GM19035 (cell line): Measurements from ENCODE around the gene GSTP1.
"Not testable (repeated sequence)": the region's sequence is repeated elsewhere in the genome, so short reads cannot be mapped to it uniquely, and the experiment has no call there.

ENCODE experiments used
- ATAC-seq: cut with Tn5 transposase; IDR thresholded peaks from one replicate; pipeline ENCODE4 v1.9.1; 2021; ENCODE audit not compliant: unreplicated experiment

GSTP1 gene

GRCh38 chr11:67594480-67594879 lies 10.9 kb downstream of the GSTP1 start:
- no peak for ATAC-seq

GRCh38 chr11:67596753-67597300 lies 13.2 kb downstream of the GSTP1 start:
- no peak for ATAC-seq

GRCh38 chr11:67597458-67597857 lies 13.8 kb downstream of the GSTP1 start:
- ATAC-seq: not testable (repeated sequence)

- ATAC-seq: not testable (repeated sequence)
Observed at GRCh38 chr11:67597963-67598362, 14.4 kb downstream of the GSTP1 start.

GRCh38 chr11:67599149-67599548 lies 15.5 kb downstream of the GSTP1 start:
- no peak for ATAC-seq

- ATAC-seq: peak; percentile 85
Observed at GRCh38 chr11:67600324-67601029, 16.9 kb downstream of the GSTP1 start.

GRCh38 chr11:67601098-67601497 lies 17.5 kb downstream of the GSTP1 start:
- no peak for ATAC-seq

- not testable (repeated sequence) for ATAC-seq
Observed at GRCh38 chr11:67604119-67604518, 20.5 kb downstream of the GSTP1 start.

- ATAC-seq: no peak
Observed at GRCh38 chr11:67604815-67605214, 21.2 kb downstream of the GSTP1 start.

- no peak for ATAC-seq
Observed at GRCh38 chr11:67605231-67606011, 21.8 kb downstream of the GSTP1 start.

- ATAC-seq: no peak
Observed at GRCh38 chr11:67606093-67606491, 22.5 kb downstream of the GSTP1 start.

- ATAC-seq: peak; percentile 92
Observed at GRCh38 chr11:67606492-67607295, 23.1 kb downstream of the GSTP1 start, which contains the start of gene NDUFV1. NDUFV1 (plus strand) TSS chr11:67606936; CDS start chr11:67607005, 69 bp downstream.

GRCh38 chr11:67607507-67607906 lies 23.9 kb downstream of the GSTP1 start:
- no peak for ATAC-seq

- no peak for ATAC-seq
Observed at GRCh38 chr11:67608486-67608885, 24.9 kb downstream of the GSTP1 start.

- ATAC-seq: no peak
Observed at GRCh38 chr11:67609316-67609715, 25.7 kb downstream of the GSTP1 start.

- no peak for ATAC-seq
Observed at GRCh38 chr11:67610302-67610868, 26.8 kb downstream of the GSTP1 start.

- ATAC-seq: no peak
Observed at GRCh38 chr11:67611165-67611564, 27.6 kb downstream of the GSTP1 start.

GRCh38 chr11:67611704-67612587 lies 28.3 kb downstream of the GSTP1 start:
- no peak for ATAC-seq

- no peak for ATAC-seq
Observed at GRCh38 chr11:67612751-67613150, 29.1 kb downstream of the GSTP1 start.
